Measurements from ENCODE around the gene ITPR2.

Gene ITPR2

GRCh38 chr12:26595806-26596205 is 237.2 kb downstream of the ITPR2 start:
- Histone ChIP-seq H3K4me2 (ENCODE audit: low read depth, low read length, poor library complexity, severe bottlenecking) (no peak overlapping the region), H3K79me2 (ENCODE audit: insufficient read depth, low read length) (no peaks in the 10 kb centered on the region), H3K9ac (ENCODE audit: low read depth, low read length, poor library complexity, severe bottlenecking) (no peak overlapping the region), H3K4me1 (ENCODE audit: insufficient read depth, low read length, poor library complexity, severe bottlenecking) (no peaks in the 10 kb centered on the region), H3K9me3 (ENCODE audit: insufficient read depth, low read depth, low read length) (no peaks in the 10 kb centered on the region), H2AFZ (ENCODE audit: low read length) (no peak overlapping the region), H3K4me3 (ENCODE audit: low read length, poor library complexity, severe bottlenecking) (no peak overlapping the region), H4K20me1 (ENCODE audit: insufficient read depth, low read length, poor library complexity, severe bottlenecking) (no peaks in the 10 kb centered on the region), H3K9me2 (replicated peaks; ENCODE audit: low read depth, low read length) (no peaks in the 10 kb centered on the region), H3K27me3 (ENCODE audit: insufficient read depth, low read length, poor library complexity, severe bottlenecking) (no peaks in the 10 kb centered on the region), H3K36me3 (ENCODE audit: insufficient read depth, low read length) (no peaks in the 10 kb centered on the region; the same call in 1 of the 2 replicates), H3F3A (ENCODE audit: low read depth) (no peaks in the 10 kb centered on the region)
- TF ChIP-seq EZH2phosphoT487 (IDR thresholded peaks at IDR 0.05; ENCODE audit: borderline replicate concordance) (no peak), CTCF (conservative IDR thresholded peaks at IDR 0.05; ENCODE audit: low read length) (no peak)

- Histone ChIP-seq H3K9me2 (replicated peaks; ENCODE audit: low read depth, low read length) (no peaks in the 10 kb centered on the region), H3K36me3 (ENCODE audit: insufficient read depth, low read length) (peaks cover 3% of the 10 kb centered on the region; the same call in 1 of the 2 replicates), H3K4me1 (ENCODE audit: insufficient read depth, low read length, poor library complexity, severe bottlenecking) (no peaks in the 10 kb centered on the region), H3K79me2 (ENCODE audit: insufficient read depth, low read length) (no peaks in the 10 kb centered on the region), H3F3A (ENCODE audit: low read depth) (no peaks in the 10 kb centered on the region), H4K20me1 (ENCODE audit: insufficient read depth, low read length, poor library complexity, severe bottlenecking) (no peaks in the 10 kb centered on the region), H2AFZ (ENCODE audit: low read length) (no peak overlapping the region), H3K4me3 (ENCODE audit: low read length, poor library complexity, severe bottlenecking) (no peak overlapping the region), H3K4me2 (ENCODE audit: low read depth, low read length, poor library complexity, severe bottlenecking) (no peak overlapping the region), H3K27me3 (ENCODE audit: insufficient read depth, low read length, poor library complexity, severe bottlenecking) (no peaks in the 10 kb centered on the region), H3K9me3 (ENCODE audit: insufficient read depth, low read depth, low read length) (no peaks in the 10 kb centered on the region), H3K9ac (ENCODE audit: low read depth, low read length, poor library complexity, severe bottlenecking) (no peak overlapping the region)
- no peak for TF ChIP-seq EZH2phosphoT487 (IDR thresholded peaks at IDR 0.05; ENCODE audit: borderline replicate concordance)
- no peak for TF ChIP-seq CTCF (conservative IDR thresholded peaks at IDR 0.05; ENCODE audit: low read length)
Measured at GRCh38 chr12:26580619-26581018, 252.4 kb downstream of the ITPR2 start.

- TF ChIP-seq EZH2phosphoT487 (IDR thresholded peaks at IDR 0.05; ENCODE audit: borderline replicate concordance) = no peak
- no peak for TF ChIP-seq CTCF (conservative IDR thresholded peaks at IDR 0.05; ENCODE audit: low read length)
Measured at GRCh38 chr12:26576266-26576665, 256.7 kb downstream of the ITPR2 start.

More at GRCh38 chr12:26576266-26576665, 256.7 kb downstream of the ITPR2 start:
- Histone ChIP-seq H3K9ac (ENCODE audit: low read depth, low read length, poor library complexity, severe bottlenecking) (no peak overlapping the region), H3K4me1 (ENCODE audit: insufficient read depth, low read length, poor library complexity, severe bottlenecking) (peaks cover 4% of the 10 kb centered on the region), H3K4me3 (ENCODE audit: low read length, poor library complexity, severe bottlenecking) (no peak overlapping the region), H3K4me2 (ENCODE audit: low read depth, low read length, poor library complexity, severe bottlenecking) (no peak overlapping the region), H3K79me2 (ENCODE audit: insufficient read depth, low read length) (no peaks in the 10 kb centered on the region), H3F3A (ENCODE audit: low read depth) (no peaks in the 10 kb centered on the region), H2AFZ (ENCODE audit: low read length) (no peak overlapping the region), H3K9me2 (replicated peaks; ENCODE audit: low read depth, low read length) (no peaks in the 10 kb centered on the region), H3K36me3 (ENCODE audit: insufficient read depth, low read length) (peaks cover 3% of the 10 kb centered on the region; the same call in 1 of the 2 replicates), H3K9me3 (ENCODE audit: insufficient read depth, low read depth, low read length) (no peaks in the 10 kb centered on the region), H4K20me1 (ENCODE audit: insufficient read depth, low read length, poor library complexity, severe bottlenecking) (no peaks in the 10 kb centered on the region), H3K27me3 (ENCODE audit: insufficient read depth, low read length, poor library complexity, severe bottlenecking) (no peaks in the 10 kb centered on the region)

All from Loucy (cell line).